HEK293 (cell line): ENCODE results near the gene NT5DC4.
A peak's percentile ranks its signal among the peaks of the same experiment; 100 is the strongest.

ENCODE experiments used
- BCL11A ChIP-seq: fragments of 450-650 bp; formaldehyde crosslinking; IDR thresholded peaks from 2 replicates; pipeline ENCODE4 v1.5.1; 2016; ENCODE audit warnings: low read depth, missing biosample characterization, missing genetic modification characterization
- FEZF1 ChIP-seq: fragments of 450-650 bp; formaldehyde crosslinking; IDR thresholded peaks from 2 replicates; pipeline ENCODE4 v1.5.1; 2016; ENCODE audit warnings: missing biosample characterization, missing genetic modification characterization
- GLI2 ChIP-seq: fragments of 450-650 bp; formaldehyde crosslinking; IDR thresholded peaks from 2 replicates; pipeline ENCODE4; 2017; ENCODE audit warnings: missing biosample characterization, missing genetic modification characterization, low read depth, borderline replicate concordance
- GLIS1 ChIP-seq: fragments of 450-650 bp; formaldehyde crosslinking; IDR thresholded peaks from 2 replicates; pipeline ENCODE4 v1.5.1; 2016; ENCODE audit warnings: missing biosample characterization, missing genetic modification characterization
- HIC1 ChIP-seq: fragments of 450-650 bp; formaldehyde crosslinking; IDR thresholded peaks from 2 replicates; pipeline ENCODE4 v1.5.1; 2016; ENCODE audit warnings: missing biosample characterization, missing genetic modification characterization
- KLF17 ChIP-seq: fragments of 450-650 bp; formaldehyde crosslinking; IDR thresholded peaks from 2 replicates; pipeline ENCODE4 v1.5.1; 2016; ENCODE audit warnings: missing biosample characterization, missing genetic modification characterization
- KLF8 ChIP-seq: fragments of 450-650 bp; formaldehyde crosslinking; IDR thresholded peaks from 2 replicates; pipeline ENCODE4 v1.5.1; 2016; ENCODE audit warnings: missing biosample characterization, missing genetic modification characterization
- MEIS1 ChIP-seq: sonication (generic); formaldehyde crosslinking; IDR thresholded peaks from 2 replicates; pipeline ENCODE4 v1.8.1; 2022; ENCODE audit warnings: missing genetic modification reagents, mild to moderate bottlenecking, borderline replicate concordance
- SP7 ChIP-seq: fragments of 450-650 bp; formaldehyde crosslinking; IDR thresholded peaks from 2 replicates; pipeline ENCODE4 v1.5.1; 2016; ENCODE audit warnings: missing biosample characterization, missing genetic modification characterization
- TSHZ1 ChIP-seq: fragments of 450-650 bp; formaldehyde crosslinking; IDR thresholded peaks from 2 replicates; pipeline ENCODE4 v1.5.1; 2016; ENCODE audit warnings: missing biosample characterization, missing genetic modification characterization, borderline replicate concordance
- YY2 ChIP-seq: fragments of 450-650 bp; formaldehyde crosslinking; IDR thresholded peaks from 2 replicates; pipeline ENCODE4 v1.5.1; 2016; ENCODE audit warnings: missing biosample characterization, missing genetic modification characterization
- ZBTB17 ChIP-seq: fragments of 450-650 bp; formaldehyde crosslinking; IDR thresholded peaks from 2 replicates; pipeline ENCODE4 v1.5.1; 2016; ENCODE audit warnings: missing biosample characterization, missing genetic modification characterization
- ZBTB21 ChIP-seq: fragments of 450-650 bp; formaldehyde crosslinking; IDR thresholded peaks from 2 replicates; pipeline ENCODE4 v1.5.1; 2017; ENCODE audit warnings: missing biosample characterization, missing genetic modification characterization
- ZBTB48 ChIP-seq: fragments of 450-650 bp; formaldehyde crosslinking; IDR thresholded peaks from 2 replicates; pipeline ENCODE4 v1.5.1; 2016; ENCODE audit warnings: missing biosample characterization, missing genetic modification characterization
- ZEB2 ChIP-seq: fragments of 450-650 bp; formaldehyde crosslinking; IDR thresholded peaks from 2 replicates; pipeline ENCODE4 v1.5.1; 2016; ENCODE audit warnings: missing biosample characterization, missing genetic modification characterization
- ZFP69B ChIP-seq: fragments of 450-650 bp; formaldehyde crosslinking; IDR thresholded peaks from 2 replicates; pipeline ENCODE4 v1.5.1; 2016; ENCODE audit warnings: missing biosample characterization, missing genetic modification characterization
- ZNF169 ChIP-seq: fragments of 450-650 bp; formaldehyde crosslinking; IDR thresholded peaks from 2 replicates; pipeline ENCODE4 v1.5.1; 2016; ENCODE audit warnings: missing biosample characterization, missing genetic modification characterization
- ZNF184 ChIP-seq: fragments of 450-650 bp; IDR thresholded peaks from 2 replicates; pipeline ENCODE4 v1.5.1; 2018; ENCODE audit warnings: missing biosample characterization, mild to moderate bottlenecking, missing genetic modification characterization
- ZNF214 ChIP-seq: fragments of 450-650 bp; formaldehyde crosslinking; IDR thresholded peaks from 2 replicates; pipeline ENCODE4 v1.5.1; 2017; ENCODE audit warnings: missing biosample characterization, mild to moderate bottlenecking, missing genetic modification characterization, borderline replicate concordance
- ZNF24 ChIP-seq: fragments of 450-650 bp; formaldehyde crosslinking; IDR thresholded peaks from 2 replicates; pipeline ENCODE4 v1.5.1; 2016; ENCODE audit warnings: missing biosample characterization, missing genetic modification characterization
- ZNF292 ChIP-seq: fragments of 450-650 bp; formaldehyde crosslinking; IDR thresholded peaks from 2 replicates; pipeline ENCODE4 v1.5.1; 2016; ENCODE audit warnings: low read depth, missing biosample characterization, missing genetic modification characterization, borderline replicate concordance
- ZNF302 ChIP-seq: fragments of 450-650 bp; formaldehyde crosslinking; IDR thresholded peaks from 2 replicates; pipeline ENCODE4 v1.5.1; 2016; ENCODE audit warnings: missing biosample characterization, missing genetic modification characterization, low read depth
- ZNF341 ChIP-seq: fragments of 450-650 bp; formaldehyde crosslinking; IDR thresholded peaks from 2 replicates; pipeline ENCODE4; 2016; ENCODE audit warnings: low read depth, missing biosample characterization, missing genetic modification characterization
- ZNF416 ChIP-seq: fragments of 450-650 bp; formaldehyde crosslinking; IDR thresholded peaks from 2 replicates; pipeline ENCODE4 v1.5.1; 2016; ENCODE audit warnings: missing biosample characterization, missing genetic modification characterization
- ZNF488 ChIP-seq: fragments of 450-650 bp; formaldehyde crosslinking; IDR thresholded peaks from 2 replicates; pipeline ENCODE4 v1.5.1; 2016; ENCODE audit warnings: missing biosample characterization, missing genetic modification characterization
- ZNF501 ChIP-seq: fragments of 450-650 bp; formaldehyde crosslinking; IDR thresholded peaks from 2 replicates; pipeline ENCODE4 v1.5.1; 2016; ENCODE audit warnings: missing biosample characterization, missing genetic modification characterization
- ZNF600 ChIP-seq: fragments of 450-650 bp; formaldehyde crosslinking; IDR thresholded peaks from 2 replicates; pipeline ENCODE4 v1.5.1; 2016; ENCODE audit warnings: missing biosample characterization, missing genetic modification characterization
- ZNF621 ChIP-seq: fragments of 450-650 bp; formaldehyde crosslinking; IDR thresholded peaks from 2 replicates; pipeline ENCODE4 v1.5.1; 2017; ENCODE audit warnings: missing biosample characterization, missing genetic modification characterization
- ZNF624 ChIP-seq: fragments of 450-650 bp; formaldehyde crosslinking; IDR thresholded peaks from 2 replicates; pipeline ENCODE4 v1.5.1; 2017; ENCODE audit warnings: missing biosample characterization, missing genetic modification characterization
- ZNF629 ChIP-seq: fragments of 450-650 bp; formaldehyde crosslinking; IDR thresholded peaks from 2 replicates; pipeline ENCODE4 v1.5.1; 2017; ENCODE audit warnings: missing biosample characterization, missing genetic modification characterization
- ZNF639 ChIP-seq: fragments of 450-650 bp; formaldehyde crosslinking; IDR thresholded peaks from 2 replicates; pipeline ENCODE4 v1.5.1; 2016; ENCODE audit warnings: missing biosample characterization, missing genetic modification characterization
- ZNF660 ChIP-seq: fragments of 450-650 bp; IDR thresholded peaks from 2 replicates; pipeline ENCODE4 v1.5.1; 2018; ENCODE audit warnings: missing biosample characterization, mild to moderate bottlenecking, missing genetic modification characterization
- ZNF664 ChIP-seq: fragments of 450-650 bp; formaldehyde crosslinking; IDR thresholded peaks from 2 replicates; pipeline ENCODE4 v1.5.1; 2016; ENCODE audit warnings: missing biosample characterization, missing genetic modification characterization
- ZSCAN30 ChIP-seq: fragments of 450-650 bp; IDR thresholded peaks from 2 replicates; pipeline ENCODE4 v1.5.1; 2018; ENCODE audit warnings: missing biosample characterization, mild to moderate bottlenecking, missing genetic modification characterization, moderate library complexity

Gene NT5DC4

GRCh38 chr2:112692495-112692911 lies 28.3 kb upstream of the NT5DC4 start (continued):
- TF ChIP-seq GLI2 (no peak), ZNF501 (no peak), GLIS1 (tag by site-specific recombination) (peak; percentile 46; the same call in 1 of the 2 replicates), ZNF639 (tag by site-specific recombination) (no peak), ZEB2 (tag by site-specific recombination) (peak; percentile 63; the same call in 1 of the 2 replicates), ZNF660 (tag by site-specific recombination) (0 out of 2 replicates have a peak, but pooled peaks have one; percentile 27), KLF17 (peak; percentile 84), ZNF664 (no peak), BCL11A (tag by site-specific recombination) (peak; percentile 66), ZNF302 (tag by site-specific recombination) (no peak), ZBTB21 (0 out of 2 replicates have a peak, but pooled peaks have one; percentile 54), ZNF292 (tag by site-specific recombination) (no peak), ZFP69B (tag by site-specific recombination) (no peak), ZNF416 (no peak), TSHZ1 (tag by site-specific recombination) (no peak), ZNF624 (tag by site-specific recombination) (no peak), YY2 (tag by site-specific recombination) (no peak), FEZF1 (tag by site-specific recombination) (peak; percentile 90), ZNF214 (no peak), ZSCAN30 (no peak), SP7 (peak; percentile 76), HIC1 (tag by site-specific recombination) (peak; percentile 83), ZNF169 (tag by site-specific recombination) (no peak), ZNF621 (tag by site-specific recombination) (no peak), ZNF24 (tag by site-specific recombination) (peak; percentile 56; the same call in 1 of the 2 replicates), ZNF629 (tag by site-specific recombination) (peak; percentile 84), ZNF341 (tag by site-specific recombination) (no peak), MEIS1 (CRISPR knock-in tag) (no peak), ZNF488 (no peak), ZNF600 (peak; percentile 50; the same call in 1 of the 2 replicates), KLF8 (peak; percentile 48), ZBTB17 (peak; percentile 79), ZBTB48 (tag by site-specific recombination) (0 out of 2 replicates have a peak, but pooled peaks have one; percentile 27), ZNF184 (tag by site-specific recombination) (no peak)
